GM19193 (cell line): ENCODE measurements around the gene CFAP100.

Experiments
- POLR2A ChIP-seq: IDR thresholded peaks from 4 replicates; pipeline ENCODE4 v1.6.1; 2011; ENCODE audit not compliant: insufficient read depth, insufficient read length; ENCODE audit errors: extremely low read depth

CFAP100 gene

DNA sequence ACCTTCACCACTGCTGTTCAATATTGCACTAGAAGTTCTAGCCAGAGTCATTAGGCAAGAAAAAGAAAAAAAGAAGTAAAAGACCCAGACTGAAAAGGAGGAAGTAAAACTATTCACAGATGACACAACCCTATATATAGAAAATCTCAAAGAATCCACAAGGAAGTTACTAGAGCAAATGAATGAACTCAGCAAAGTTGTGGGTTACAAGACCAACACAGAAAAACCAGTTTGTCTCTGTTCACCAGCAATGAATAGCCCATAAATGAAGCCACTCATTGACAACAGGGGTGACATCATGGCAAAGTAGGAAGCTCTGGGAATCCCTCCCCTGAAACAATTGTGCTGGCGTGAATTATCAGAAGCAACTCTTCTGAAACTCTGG is 4.6 kb downstream of the CFAP100 start:
- no peak for TF ChIP-seq POLR2A

DNA sequence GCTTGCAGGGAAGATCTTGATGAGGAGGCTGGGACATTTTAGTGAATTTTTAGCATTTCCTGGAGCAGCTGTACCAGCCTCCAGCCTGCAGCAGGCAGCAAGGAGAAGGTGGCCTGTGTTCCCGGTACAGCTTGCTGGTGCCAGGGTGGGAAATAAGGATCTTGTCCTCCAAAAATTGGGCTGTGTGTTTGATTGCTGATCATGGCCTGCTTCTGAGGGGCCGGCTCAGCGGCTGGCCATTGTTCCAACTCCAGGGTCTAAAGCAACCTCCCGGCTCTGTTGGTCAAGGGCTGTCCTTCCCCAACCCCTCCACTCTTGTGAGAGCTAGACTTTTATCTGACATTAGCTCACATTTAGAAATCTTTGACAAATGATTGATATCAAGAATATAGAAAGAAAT is 5.0 kb downstream of the CFAP100 start:
- TF ChIP-seq POLR2A = no peak

DNA sequence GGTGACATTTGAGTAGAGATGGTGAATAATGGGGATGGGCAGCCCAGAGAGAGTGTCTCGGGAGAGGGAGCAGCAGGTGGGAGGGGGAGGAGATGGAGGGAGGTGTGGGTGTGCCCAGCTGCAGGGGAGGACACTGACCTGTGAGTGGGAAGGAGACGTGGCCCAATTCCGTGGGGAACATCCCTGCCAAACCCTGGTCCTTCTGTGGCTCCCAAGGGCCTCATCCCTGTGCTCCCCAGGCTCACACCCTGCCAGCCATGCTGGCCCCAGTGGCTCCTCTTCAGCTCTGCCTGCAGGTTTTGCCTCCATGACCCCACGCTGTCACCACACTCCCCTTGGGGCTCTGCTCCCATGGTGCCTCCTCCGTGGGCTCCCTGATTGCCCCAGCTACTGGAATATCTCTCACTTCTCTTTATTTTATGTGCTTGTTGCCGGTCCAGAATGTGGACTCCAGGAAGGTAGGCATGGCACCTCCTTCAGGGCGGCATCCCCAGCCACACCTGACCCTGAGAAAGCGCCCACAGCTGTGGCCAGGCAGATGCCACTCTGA is 7.0 kb downstream of the CFAP100 start:
- TF ChIP-seq POLR2A = no peak

DNA sequence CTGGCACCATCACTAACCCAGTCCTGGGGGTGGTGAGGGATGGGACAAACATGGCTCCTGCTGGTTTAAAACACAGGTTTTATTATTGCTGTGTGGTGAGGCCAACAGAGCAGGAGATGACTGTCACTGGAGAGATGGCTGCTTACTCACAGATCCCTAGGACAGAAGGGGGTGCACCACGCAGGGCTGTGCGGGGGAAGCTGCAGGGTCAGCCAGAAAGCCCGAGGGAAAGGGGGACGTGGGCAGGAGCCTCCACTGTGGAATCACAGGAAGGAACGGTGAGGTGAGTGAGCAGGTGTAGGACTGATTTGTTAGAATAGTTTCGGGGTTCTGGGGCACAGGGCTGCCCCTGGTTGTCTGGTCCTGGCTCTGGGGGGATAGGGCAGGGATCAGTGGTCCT is 7.5 kb downstream of the CFAP100 start:
- no peak for TF ChIP-seq POLR2A

DNA sequence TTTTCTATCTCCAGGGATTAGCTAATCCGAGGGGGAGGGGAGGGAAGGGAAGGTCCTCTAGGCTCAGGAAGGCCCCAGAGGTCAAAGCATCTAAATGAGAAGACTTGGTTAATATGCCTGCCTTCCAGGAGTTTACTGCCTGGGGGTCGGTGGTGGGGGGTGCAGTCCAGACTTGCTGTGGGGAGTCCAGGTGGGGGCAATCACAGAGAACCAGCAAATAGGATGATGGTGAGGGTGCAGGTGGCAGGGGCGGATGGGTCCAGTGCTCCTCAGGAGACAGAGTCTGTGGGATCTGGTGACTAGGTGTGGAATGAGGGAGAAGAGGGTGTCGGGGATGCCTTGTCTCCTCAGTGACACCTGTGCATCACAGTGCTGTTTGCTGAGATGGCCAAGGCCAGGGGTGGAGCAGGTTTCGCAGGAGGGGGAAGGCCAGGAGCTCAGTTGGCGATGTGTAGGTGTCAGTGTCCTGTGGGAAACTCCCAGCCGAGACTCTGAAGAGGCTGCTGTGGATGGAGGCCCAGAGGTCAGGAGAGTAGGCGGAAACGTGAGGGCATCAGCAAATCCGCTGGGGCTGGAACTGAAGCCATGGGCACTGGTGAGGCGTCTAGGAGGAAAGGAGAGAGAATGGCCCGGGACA is 8.1 kb downstream of the CFAP100 start:
- no peak for TF ChIP-seq POLR2A

DNA sequence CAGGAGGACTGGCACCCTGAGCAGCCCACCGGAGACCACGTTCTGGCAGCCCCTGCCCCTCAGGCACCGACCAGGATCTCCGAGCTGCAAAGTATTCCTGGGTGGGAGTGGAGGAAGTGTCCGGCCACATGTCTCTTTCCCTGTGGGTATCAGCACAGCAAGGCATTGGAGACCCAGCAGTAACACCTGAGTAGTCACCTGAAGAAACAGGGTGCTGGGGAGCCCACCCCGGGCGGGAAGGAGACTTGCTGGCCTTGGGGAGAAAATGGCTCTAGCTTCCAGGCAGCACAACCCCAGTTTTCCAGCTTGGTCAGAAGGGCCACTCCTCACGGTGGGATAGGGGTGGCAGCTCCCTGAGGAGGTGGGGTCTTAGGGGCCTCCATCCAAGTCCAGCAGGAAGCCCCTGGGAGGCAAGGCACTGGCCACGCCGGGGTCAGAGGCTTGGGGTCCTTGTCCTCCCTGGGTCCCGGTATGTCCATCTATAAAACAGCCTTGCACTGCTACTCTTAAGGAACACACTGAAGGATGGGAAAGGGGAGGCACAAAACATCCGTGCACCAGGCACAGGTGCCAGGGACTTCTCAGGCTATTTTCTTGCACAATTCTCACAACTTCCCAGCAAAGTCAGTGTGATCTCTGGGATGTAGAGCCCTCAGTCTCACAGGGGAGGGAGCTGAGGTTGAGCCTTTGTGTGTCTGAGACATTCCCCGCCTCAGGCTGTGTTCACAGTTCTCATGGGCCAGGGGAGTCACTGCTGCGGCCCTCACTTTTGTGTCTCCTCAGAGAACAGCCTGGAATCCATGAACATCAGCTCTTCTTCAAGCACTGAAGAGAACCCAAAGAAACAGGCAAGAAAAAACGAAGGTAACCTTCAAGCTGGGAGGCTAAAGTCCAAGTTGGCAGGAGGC is 11.9 kb downstream of the CFAP100 start:
- TF ChIP-seq POLR2A = no peak

DNA sequence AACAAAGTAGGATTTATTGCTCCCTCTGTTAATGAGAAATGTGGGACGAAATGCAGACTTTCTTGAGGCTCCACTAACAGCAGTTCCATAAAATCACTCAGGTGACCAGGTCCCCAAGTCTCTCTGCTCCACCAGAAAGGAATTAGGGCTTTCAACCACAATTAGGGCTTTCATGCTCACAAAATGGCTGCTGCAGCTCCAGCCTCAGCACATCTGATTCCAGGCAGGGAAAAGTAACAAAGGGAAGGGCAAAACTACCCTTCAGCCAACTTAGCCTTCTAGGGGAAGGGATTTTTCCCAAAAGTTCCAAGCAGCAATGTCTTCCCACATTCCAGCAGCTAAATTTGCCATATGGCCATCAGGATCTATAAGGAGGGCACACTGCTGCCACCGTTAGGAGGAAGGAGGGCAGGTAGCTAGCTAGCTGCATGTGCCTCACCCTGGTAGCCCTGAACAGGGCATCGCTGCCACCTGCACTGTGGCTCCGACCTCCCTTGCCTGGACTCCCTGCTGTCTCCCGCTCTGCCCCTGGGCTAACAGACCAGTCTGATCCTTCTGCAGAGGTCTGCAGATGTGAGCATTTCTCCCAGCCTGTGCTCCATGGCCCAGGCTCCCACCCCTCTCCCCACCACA is 12.8 kb downstream of the CFAP100 start:
- TF ChIP-seq POLR2A = no peak

DNA sequence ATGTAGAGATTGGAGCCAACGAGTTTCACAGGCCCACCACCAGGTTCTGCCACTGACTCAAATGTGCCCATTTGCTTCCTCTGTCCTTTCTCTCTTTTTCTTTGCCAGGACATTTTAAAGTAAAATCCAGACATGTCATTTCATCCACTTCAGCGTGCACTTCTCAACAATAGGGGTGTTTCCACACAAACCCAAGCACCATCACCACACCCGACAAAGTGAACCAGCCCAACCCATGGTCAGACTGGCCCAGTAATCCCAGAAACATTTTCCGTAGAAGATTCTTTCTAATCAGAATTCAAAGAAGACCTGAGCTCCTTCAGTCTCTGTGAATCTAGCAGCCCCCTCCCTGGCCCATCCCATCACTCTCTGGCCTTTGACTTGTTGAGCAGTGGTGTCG is 13.4 kb downstream of the CFAP100 start:
- no peak for TF ChIP-seq POLR2A

DNA sequence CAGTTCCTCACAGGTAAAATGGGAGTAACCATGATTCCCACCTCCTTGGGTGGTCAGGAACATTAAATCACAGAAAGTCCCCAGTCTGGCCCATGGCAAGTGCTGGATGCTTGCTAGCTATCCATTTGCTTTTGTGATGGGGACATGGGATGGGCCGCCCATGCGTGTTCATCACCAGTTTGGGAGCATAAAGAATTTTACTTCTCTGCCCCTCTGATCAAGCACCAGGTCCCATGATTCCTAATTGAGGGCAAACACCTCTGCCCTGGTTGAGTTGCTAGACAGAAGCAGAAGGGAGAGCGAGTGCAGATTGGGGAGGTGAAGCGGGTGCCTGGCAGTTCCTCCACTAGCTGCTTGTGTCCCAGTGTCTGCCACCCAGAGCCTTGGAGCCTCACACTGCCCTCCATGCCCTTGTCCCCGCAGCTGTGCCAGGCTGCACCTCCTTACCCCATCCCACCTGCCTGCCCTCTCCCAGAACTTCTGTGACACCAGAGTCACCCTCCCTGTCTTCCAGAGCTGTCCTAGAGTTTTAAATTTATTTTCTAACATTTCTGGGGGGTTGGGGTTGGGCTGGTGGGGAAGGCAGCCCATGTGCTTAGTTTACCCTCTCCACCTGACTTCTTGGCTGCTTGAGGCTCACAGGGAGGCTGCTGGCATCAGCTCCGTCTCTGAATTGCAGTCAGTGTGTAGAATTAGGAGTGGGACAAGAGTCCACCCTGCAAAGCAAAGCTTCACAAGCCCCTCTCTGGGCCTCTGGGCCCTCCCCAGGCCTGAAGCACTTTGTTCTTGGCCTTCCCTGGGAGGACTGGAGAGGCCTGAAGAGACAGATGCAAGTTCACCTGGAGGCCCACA is 18.4 kb downstream of the CFAP100 start:
- TF ChIP-seq POLR2A = no peak

DNA sequence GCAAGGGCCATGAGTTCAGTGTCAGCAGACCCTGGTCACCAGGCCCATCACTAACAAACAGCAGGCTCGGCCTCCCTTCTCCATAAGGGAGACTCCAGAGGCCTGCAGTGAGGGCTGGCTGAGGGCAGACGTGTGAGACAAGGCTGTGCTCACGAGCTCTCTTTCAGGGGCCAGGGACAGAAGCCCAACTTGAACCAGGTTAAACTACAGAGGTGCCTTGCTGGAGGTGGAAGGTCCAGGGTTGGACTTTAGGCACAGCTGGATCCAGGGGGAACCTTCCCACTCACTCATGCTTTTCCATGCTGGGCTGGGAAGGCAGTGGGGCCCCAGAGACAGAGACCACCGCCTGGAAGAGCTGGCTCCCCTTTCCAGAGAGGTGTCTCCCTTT is 19.0 kb downstream of the CFAP100 start:
- no peak for TF ChIP-seq POLR2A

DNA sequence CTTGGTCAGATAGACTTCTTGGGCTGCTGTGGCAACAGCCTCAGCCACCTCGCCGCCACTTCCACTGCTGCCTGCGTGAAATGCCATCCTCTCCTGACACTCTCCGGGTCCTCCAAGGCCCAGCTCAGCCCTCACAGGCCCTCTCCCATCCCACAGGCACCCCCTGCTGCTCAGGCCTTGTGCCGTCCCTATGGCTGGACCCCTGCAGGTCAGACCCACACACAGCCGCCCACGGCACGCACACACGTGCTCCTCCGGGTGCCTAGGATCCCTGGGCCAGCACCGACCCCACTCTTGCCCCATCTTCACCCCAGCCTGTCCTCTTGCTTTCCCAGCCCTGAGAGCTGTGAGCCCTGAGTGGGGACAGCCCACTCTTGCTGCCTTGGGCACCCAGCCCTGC is 19.7 kb downstream of the CFAP100 start:
- no peak for TF ChIP-seq POLR2A

DNA sequence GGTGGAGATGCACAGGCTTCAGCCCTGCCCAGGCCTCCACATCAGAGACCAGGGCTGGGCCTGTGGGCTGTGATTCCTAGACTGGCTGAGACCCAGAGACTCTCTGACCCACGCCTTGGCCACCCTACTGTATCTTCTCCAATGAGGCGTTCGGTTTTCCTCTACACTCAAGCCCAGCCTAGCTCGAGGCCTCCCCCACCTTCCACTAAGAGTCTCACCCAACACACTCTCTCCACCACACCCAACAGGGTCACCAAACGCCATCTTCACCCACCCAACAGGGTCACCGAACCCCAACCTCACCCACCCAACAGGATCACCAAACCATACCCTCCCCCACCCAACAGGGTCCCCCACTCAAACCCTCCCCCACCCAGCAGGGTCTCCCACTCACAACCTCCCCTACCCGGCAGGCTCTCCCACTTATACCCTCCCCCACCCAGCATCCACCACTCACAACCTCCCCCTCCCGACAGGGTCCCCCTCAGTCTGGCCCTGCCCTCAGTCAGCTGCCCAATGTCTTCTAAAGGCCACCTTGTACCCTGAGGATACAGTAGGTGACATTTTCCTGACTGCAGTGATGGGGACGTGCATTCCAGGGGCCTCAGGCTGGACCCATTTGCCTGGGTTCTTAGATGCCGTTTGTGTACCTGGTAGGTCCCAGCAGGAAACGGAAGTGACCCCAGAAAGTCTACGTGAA is 20.4 kb downstream of the CFAP100 start:
- no peak for TF ChIP-seq POLR2A

DNA sequence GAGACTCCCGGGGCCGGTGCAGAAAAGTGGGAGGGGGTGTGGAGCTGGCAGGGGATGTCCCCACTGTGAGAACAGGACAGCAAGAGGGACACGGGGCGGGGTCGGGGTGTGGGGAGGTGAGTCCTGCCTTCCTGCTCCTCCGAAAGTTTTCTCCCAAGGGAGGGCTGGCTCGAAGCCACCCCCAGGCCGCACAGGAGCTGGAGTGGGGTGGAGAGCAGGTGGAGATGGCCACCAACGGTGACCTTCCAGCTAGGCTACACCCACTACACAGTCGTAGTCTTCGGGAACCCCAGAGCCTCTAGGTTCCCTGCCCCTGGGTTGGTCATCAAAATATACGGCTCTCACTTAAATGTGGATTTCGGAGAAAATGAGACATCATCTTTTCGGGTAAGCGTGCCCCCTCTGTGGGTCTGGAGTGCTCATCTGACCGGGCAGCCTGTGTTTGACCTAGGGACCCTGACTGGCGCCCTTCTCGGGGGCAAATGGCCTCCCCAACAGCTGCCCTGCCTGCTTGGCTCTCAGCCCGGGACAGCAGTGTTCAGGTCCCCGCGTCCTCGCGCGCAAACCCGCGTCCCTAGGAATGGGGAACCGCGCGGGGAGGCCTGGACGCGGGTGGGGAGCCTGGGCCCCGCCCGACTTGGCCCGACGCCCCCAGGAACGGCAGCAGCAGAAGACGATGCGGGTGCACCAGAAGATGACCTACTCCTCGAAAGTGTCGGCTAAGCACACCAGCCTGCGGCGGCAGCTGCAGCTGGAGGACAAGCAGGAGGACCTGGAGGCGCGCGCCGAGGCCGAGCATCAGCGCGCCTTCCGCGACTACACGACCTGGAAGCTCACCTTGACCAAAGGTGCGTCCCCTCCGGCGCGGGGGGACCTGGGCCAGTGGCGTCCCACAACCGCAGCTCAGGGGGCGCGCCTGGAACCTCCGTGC is 21.2 kb downstream of the CFAP100 start:
- TF ChIP-seq POLR2A = no peak
